ENCODE data around the gene SFXN3. TPM values are rescaled to one million over a fixed set of nuclear protein-coding genes. Genes with fewer than 3 reads are reported as not detected.

The SFXN3 gene
- total RNA-seq, 2 experiments from 2014 or later = 0.41 TPM; not detected in 1

DNA sequence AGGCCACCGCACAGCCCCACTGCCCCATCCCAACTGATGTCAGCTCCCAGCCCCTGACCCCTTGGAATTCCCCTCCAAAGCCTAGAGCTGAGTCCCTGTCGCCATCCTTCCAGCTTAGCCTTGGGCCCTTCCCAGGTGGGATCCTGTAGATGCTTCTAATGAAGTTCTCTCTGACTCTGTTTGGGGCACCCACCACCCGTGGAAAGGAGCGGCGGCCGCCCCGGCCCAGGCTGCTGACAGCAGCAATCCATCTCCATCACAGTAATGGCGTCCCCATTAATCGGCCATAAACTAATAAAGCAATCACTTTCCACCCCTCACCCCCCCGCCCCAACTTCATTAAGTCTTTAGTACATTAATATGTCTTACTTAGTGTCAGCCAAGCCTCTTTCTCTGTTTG lies 56.3 kb downstream of the SFXN3 start:
- no peak overlapping the region for H3K4me2 ChIP-seq (ENCODE audit: low read length)
- no peaks in the 10 kb centered on the region for H3K9me2 ChIP-seq (ENCODE audit: insufficient read depth, low read length)
- no peak overlapping the region for H2AFZ ChIP-seq (ENCODE audit: low read length)
- intact Hi-C loops (cut with micrococcal nuclease; ENCODE audit: unreplicated experiment) = no loop called here
- TF ChIP-seq EZH2phosphoT487 (IDR thresholded peaks at IDR 0.05; ENCODE audit: borderline replicate concordance, low read depth, low read length) = no peak
- TF ChIP-seq, protein P1, sequence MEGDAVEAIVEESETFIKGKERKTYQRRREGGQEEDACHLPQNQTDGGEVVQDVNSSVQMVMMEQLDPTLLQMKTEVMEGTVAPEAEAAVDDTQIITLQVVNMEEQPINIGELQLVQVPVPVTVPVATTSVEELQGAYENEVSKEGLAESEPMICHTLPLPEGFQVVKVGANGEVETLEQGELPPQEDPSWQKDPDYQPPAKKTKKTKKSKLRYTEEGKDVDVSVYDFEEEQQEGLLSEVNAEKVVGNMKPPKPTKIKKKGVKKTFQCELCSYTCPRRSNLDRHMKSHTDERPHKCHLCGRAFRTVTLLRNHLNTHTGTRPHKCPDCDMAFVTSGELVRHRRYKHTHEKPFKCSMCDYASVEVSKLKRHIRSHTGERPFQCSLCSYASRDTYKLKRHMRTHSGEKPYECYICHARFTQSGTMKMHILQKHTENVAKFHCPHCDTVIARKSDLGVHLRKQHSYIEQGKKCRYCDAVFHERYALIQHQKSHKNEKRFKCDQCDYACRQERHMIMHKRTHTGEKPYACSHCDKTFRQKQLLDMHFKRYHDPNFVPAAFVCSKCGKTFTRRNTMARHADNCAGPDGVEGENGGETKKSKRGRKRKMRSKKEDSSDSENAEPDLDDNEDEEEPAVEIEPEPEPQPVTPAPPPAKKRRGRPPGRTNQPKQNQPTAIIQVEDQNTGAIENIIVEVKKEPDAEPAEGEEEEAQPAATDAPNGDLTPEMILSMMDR (conservative IDR thresholded peaks at IDR 0.05; ENCODE audit: low read length) = no peak
- DNase-seq (ENCODE audit: low spot score) = no peak
- no peaks in the 10 kb centered on the region for H3K79me2 ChIP-seq (ENCODE audit: insufficient read depth, low read depth, low read length)
- no peaks in the 10 kb centered on the region for H3K4me1 ChIP-seq (ENCODE audit: insufficient read depth, low read length, poor library complexity, severe bottlenecking)
- H3K36me3 ChIP-seq (ENCODE audit: insufficient read depth, low read length) = no peaks in the 10 kb centered on the region
- ChIA-PET POLR2A (no interaction called here), CTCF (ENCODE audit: unreplicated experiment) (no interaction called here)
- no peak overlapping the region for H3K4me3 ChIP-seq (ENCODE audit: low read depth, low read length, poor library complexity, severe bottlenecking)
- BruUV-seq (replicated peaks) = no TSS peak
- H3K9me3 ChIP-seq (ENCODE audit: low read length) = no peaks in the 10 kb centered on the region
- no peak overlapping the region for H3K27ac ChIP-seq (ENCODE audit: low read depth, low read length, poor library complexity, severe bottlenecking)
- H4K20me1 ChIP-seq (ENCODE audit: insufficient read depth, low read length) = no peaks in the 10 kb centered on the region

DNA sequence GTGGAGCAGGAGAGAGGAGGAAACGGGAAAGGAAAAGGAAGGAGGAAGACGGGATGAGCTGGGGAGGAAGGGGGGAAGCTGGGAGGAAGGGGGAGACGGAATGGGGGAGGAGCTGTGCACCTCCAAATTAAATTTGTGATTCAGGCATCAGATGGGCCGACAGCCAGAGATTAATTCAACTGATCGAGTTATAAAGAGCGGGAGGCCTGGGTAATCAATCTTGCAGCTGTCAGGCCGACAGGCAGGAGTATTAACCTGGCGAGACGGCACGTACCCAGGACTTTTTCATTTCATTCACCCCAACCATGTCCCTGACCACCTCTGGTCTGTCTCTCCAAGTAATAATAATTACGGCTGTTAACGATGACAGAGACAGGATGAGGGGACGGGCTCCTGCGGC lies 56.9 kb downstream of the SFXN3 start:
- no peak overlapping the region for H3K27ac ChIP-seq (ENCODE audit: low read depth, low read length, poor library complexity, severe bottlenecking)
- H3K4me3 ChIP-seq (ENCODE audit: low read depth, low read length, poor library complexity, severe bottlenecking) = no peak overlapping the region
- DNase-seq (ENCODE audit: low spot score) = no peak
- ChIA-PET POLR2A (no interaction called here), CTCF (ENCODE audit: unreplicated experiment) (no interaction called here)
- intact Hi-C loops (cut with micrococcal nuclease; ENCODE audit: unreplicated experiment) = no loop called here
- H3K9me2 ChIP-seq (ENCODE audit: insufficient read depth, low read length) = no peaks in the 10 kb centered on the region
- no peaks in the 10 kb centered on the region for H3K9me3 ChIP-seq (ENCODE audit: low read length)
- no peak overlapping the region for H3K4me2 ChIP-seq (ENCODE audit: low read length)
- TF ChIP-seq, protein P1 (conservative IDR thresholded peaks at IDR 0.05; ENCODE audit: low read length) = no peak
- TF ChIP-seq EZH2phosphoT487 (IDR thresholded peaks at IDR 0.05; ENCODE audit: borderline replicate concordance, low read depth, low read length) = no peak
- H2AFZ ChIP-seq (ENCODE audit: low read length) = no peak overlapping the region
- H4K20me1 ChIP-seq (ENCODE audit: insufficient read depth, low read length) = no peaks in the 10 kb centered on the region
- H3K4me1 ChIP-seq (ENCODE audit: insufficient read depth, low read length, poor library complexity, severe bottlenecking) = no peaks in the 10 kb centered on the region
- no peaks in the 10 kb centered on the region for H3K36me3 ChIP-seq (ENCODE audit: insufficient read depth, low read length)
- H3K79me2 ChIP-seq (ENCODE audit: insufficient read depth, low read depth, low read length) = no peaks in the 10 kb centered on the region
- no TSS peak for BruUV-seq (replicated peaks)

DNA sequence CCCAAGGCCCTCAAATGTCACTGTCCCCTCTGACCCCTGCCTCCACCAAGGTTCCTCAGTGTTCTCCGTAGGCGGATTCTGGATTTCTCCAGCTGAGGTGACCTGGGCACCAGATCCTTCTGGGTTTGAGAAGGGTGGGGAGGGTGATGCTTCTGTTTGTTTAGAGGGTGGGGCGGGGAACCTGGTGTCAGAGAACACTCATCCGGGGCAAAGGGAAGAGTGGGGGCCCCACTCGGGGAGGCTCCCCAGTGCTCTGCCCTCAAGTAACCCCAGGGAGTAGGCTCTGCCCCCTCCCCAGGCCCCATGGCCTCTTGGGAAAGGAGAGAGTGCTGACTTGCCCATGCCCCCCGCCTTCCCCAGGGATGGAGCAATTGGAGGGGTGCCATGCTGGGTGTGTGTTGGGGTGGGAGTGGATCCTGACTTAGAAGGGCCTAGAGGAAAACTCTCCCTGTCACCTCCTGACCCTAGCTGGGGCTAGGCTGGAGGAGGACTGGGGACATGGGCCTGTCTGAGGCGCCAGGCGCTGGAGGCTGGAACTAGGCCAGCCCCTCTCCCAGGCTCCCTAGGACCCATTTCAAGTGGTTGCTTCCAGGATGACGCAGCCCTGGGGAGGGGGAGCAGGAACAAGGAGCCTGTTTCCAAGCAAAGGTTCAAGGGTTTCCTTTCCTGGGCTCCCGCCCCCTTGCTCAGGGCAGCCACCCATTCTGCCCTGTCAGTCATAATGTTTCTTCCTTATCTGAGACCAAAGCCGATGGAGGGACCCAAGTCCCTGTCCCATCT lies 58.7 kb downstream of the SFXN3 start:
- H4K20me1 ChIP-seq (ENCODE audit: insufficient read depth, low read length) = no peaks in the 10 kb centered on the region
- no peak for TF ChIP-seq EZH2phosphoT487 (IDR thresholded peaks at IDR 0.05; ENCODE audit: borderline replicate concordance, low read depth, low read length)
- TF ChIP-seq, protein P1 (conservative IDR thresholded peaks at IDR 0.05; ENCODE audit: low read length) = no peak
- no peaks in the 10 kb centered on the region for H3K4me1 ChIP-seq (ENCODE audit: insufficient read depth, low read length, poor library complexity, severe bottlenecking)
- POLR2A ChIA-PET = interaction anchor here (0.6 kb wide), 1 partner anchor 127 kb away, joined by 3 read pairs; no protein-coding TSS in a partner anchor
- no peak overlapping the region for H3K4me3 ChIP-seq (ENCODE audit: low read depth, low read length, poor library complexity, severe bottlenecking)
- H3K79me2 ChIP-seq (ENCODE audit: insufficient read depth, low read depth, low read length) = no peaks in the 10 kb centered on the region
- CTCF ChIA-PET (ENCODE audit: unreplicated experiment) = no interaction called here
- H3K36me3 ChIP-seq (ENCODE audit: insufficient read depth, low read length) = no peaks in the 10 kb centered on the region
- no peaks in the 10 kb centered on the region for H3K9me2 ChIP-seq (ENCODE audit: insufficient read depth, low read length)
- intact Hi-C loops (cut with micrococcal nuclease; ENCODE audit: unreplicated experiment) = no loop called here
- no peak overlapping the region for H2AFZ ChIP-seq (ENCODE audit: low read length)
- H3K4me2 ChIP-seq (ENCODE audit: low read length) = no peak overlapping the region
- no peaks in the 10 kb centered on the region for H3K9me3 ChIP-seq (ENCODE audit: low read length)
- H3K27ac ChIP-seq (ENCODE audit: low read depth, low read length, poor library complexity, severe bottlenecking) = no peak overlapping the region
- no TSS peak for BruUV-seq (replicated peaks)
- no peak for DNase-seq (ENCODE audit: low spot score)

Data from OCI-LY7 (cell line).